Uterine smooth muscle cell (primary cell): ENCODE measurements around the gene IFT22. TPM values are rescaled to one million over a fixed set of nuclear protein-coding genes. Genes with fewer than 3 reads are reported as not detected.

Experiments
- total RNA-seq: library from RNA; depleted of rRNA; stranded (reverse); fragments of >200 nt; gene quantifications from 2 replicates; pipeline ENCODE4 v1.2.3, GENCODE V29; 2014

Gene IFT22
- 26.1 and 26.7 TPM in 2 replicates for total RNA-seq

DNA sequence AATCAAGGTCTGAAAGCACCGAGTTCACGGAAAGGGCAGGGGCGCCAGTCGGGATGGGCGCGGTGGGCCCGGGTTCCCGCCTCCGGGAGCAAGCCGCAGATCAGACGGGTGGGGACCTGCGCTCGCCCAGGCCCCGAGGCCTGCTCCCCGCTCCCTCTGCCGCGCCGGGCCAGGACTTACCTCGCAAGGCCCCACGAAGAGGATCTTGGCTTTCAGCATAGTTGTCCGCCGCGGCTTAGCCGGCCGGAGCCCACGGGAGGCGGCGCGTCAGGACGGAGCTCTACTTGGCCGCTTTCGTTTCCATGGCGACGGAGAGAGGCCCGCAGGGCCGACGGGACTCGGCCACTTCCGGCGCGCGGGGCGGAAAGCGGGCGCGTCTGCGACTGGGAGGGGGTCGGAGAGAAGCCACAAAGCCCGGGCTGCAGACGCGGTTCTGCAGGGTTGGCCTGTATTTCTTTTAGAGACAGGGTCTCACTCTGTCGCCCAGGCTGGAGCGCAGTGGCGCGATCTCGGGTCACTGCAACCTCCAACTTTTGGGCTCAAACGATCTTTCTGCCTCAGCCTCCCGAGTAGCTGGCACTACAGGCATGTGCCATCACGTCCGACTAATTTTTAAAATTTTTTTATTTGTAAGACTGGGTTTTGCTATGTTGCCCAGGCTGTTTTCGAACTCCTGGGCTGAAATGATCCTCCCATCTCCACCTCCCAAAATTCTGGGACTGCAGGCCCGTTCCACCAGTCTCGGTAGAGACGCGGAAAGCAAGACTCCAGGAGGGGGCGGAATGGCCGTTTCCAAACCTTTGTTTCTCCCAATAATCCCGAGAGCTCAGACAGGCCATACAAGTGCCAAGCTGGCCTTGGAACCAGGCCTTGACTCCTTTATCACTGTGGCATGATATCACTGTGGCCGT lies at the start of gene IFT22:
TSS of gene IFT22 (minus strand) at position 322 of the 911 bp plus-strand sequence. CDS start at position 219, 103 bp downstream.

GRCh38 chr7:101362334-101363195 lies 41.0 kb upstream of the IFT22 start, which contains the start of gene COL26A1:
COL26A1 (plus strand) TSS chr7:101362875; CDS start chr7:101363033, 158 bp downstream.

Other genes starting within 250 kb of the IFT22 start
- 21.9 and 23.0 TPM in 2 replicates for gene TRIM56, start 236.3 kb downstream of the IFT22 start, total RNA-seq
- 410 and 462 TPM in 2 replicates for gene SERPINE1, start 194.7 kb downstream of the IFT22 start, total RNA-seq
- 201 and 213 TPM in 2 replicates for gene AP1S1, start 167.3 kb downstream of the IFT22 start, total RNA-seq
- gene VGF, start 156.2 kb downstream of the IFT22 start, total RNA-seq: 198 and 249 TPM in 2 replicates
- under 0.01 and 0.33 TPM in 2 replicates for gene NAT16, start 141.5 kb downstream of the IFT22 start, total RNA-seq
- gene MOGAT3, start 120.8 kb downstream of the IFT22 start, total RNA-seq: not detected in 2 replicates
- 100 and 110 TPM in 2 replicates for gene PLOD3, start 104.2 kb downstream of the IFT22 start, total RNA-seq
- gene ZNHIT1, start 103.6 kb downstream of the IFT22 start, total RNA-seq: 72.3 and 91.5 TPM in 2 replicates
- 2.5 and 3.5 TPM in 2 replicates for gene CLDN15, start 84.0 kb downstream of the IFT22 start, total RNA-seq
- 225 and 261 TPM in 2 replicates for gene FIS1, start 76.7 kb downstream of the IFT22 start, total RNA-seq
- not detected in 2 replicates for gene COL26A1, start 41.1 kb upstream of the IFT22 start, total RNA-seq